NK-92 (cell line): ENCODE data around the gene FCHSD2.

Source experiments
- DNase-seq: peaks from one replicate; lab custom pipeline; 2025; ENCODE audit not compliant: unreplicated experiment; lab: John Stamatoyannopoulos, UW

The FCHSD2 gene

DNA sequence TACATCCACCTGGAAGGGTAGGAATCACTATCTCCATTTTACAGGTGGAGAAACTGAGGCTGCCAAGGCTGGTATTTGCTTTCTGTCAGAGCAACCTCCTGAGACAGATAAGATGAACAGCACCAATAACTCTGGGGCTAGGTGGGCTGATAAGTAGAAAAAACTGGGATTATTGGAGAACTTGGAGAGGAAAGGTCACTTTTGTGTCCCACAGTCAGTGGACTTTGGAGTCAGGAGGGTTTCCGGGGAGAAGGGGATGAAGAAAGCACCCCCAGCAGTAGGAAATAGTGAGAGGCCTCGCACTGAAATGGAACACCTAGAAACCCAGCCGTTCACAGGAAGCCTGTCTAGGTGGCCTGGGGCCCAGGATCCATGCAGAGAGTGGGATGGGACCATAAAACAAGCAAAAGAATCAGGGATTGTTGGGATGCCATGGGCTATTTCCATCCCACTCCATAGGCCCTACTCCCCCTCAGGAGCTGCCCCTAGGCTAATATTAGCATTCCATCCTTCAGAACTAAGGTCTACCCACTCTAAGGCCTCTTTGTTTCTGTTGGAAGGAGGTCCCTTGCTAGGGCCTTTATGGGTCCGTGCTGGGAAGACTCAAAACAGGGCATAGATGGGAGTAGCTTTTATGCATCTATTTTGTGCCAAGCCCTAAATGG is 31.0 kb upstream of the FCHSD2 start:
- DNase-seq, result no peak

- no peak for DNase-seq
These were observed 29.5 kb upstream of the FCHSD2 start for GRCh38 chr11:73171436-73172161.

DNA sequence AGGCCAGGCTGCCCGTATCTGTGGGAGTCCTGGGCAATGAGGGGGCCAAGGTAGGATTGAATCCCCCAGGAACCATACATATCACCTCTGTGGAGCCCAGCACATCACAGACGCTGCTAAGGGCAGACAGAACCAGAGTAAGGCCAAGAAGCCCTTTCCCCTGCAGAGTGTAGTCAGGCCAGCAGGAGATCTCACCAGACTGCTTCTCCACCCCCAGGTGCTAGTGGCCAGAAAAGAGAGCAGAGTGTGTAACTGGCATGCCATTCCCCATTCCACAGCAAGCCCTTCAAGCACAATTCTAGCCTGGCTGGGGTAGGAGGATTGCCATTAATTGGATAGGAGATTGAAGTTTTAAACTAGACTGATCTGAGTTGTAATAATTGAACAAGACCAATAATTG is 28.0 kb upstream of the FCHSD2 start:
- DNase-seq, result no peak

DNA sequence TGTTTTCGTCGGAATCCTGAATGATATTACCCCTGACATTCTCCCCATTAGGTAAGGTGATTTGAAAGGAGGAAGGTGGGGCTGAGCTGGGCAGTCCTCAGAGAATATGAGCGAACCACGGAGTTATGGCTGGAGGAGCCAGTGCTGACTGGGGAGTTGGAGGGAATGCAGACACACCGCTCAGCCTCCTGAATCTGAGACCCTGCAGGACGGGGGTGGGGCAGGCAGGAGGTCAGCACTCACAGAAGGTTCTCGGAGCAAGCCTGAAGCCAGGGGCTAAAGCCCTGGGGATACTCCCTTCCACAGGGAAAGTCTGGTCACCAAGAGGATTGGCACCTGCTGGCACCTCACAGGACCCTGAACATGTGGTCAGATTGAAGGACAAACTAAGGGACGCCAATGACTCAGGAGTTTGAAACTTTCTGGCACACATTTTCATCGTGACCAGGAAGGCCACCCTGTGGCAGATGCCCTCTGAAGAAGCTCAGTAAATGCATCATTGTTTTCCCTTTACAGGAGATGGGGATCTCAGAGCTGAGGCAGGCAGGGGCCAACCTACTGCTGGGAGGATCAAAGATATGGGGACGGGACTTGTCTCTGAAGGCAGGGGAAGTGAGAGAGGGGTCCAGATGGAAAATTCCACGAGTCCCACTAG is 26.9 kb upstream of the FCHSD2 start:
- DNase-seq, result no peak

GRCh38 chr11:73167363-73167954 is 25.3 kb upstream of the FCHSD2 start:
- no peak for DNase-seq

GRCh38 chr11:73164803-73165540 is 22.9 kb upstream of the FCHSD2 start:
- no peak for DNase-seq

DNA sequence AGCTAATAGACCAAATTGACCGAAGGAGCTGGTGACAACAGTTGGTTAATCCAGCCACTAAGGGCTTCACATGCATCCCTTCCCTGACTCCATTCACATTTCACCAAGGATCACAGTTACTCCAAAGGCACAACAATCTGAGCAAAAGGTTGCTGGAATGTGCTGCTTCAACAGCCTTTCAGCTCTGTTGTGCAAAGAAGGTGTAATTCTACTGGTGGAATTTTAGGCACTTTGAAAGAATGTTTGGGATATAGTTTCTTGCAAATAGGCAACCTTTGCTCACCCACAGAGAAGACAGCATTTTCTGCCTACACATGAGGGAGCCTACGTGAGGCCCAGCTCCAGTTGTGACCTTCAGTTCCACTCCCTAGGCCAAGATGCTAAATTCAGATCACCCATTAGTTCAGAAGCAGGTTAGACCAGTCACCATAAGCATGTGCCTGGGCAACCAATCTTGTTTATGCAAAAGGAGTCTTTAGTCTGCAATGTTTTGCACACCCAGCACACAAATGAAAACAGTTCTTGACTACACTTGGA is 21.6 kb upstream of the FCHSD2 start:
- DNase-seq, result no peak

- DNase-seq, result no peak
These were observed 20.1 kb upstream of the FCHSD2 start for GRCh38 chr11:73162196-73162740.

- DNase-seq, result no peak
These were observed 18.1 kb upstream of the FCHSD2 start for GRCh38 chr11:73160005-73160760.

DNA sequence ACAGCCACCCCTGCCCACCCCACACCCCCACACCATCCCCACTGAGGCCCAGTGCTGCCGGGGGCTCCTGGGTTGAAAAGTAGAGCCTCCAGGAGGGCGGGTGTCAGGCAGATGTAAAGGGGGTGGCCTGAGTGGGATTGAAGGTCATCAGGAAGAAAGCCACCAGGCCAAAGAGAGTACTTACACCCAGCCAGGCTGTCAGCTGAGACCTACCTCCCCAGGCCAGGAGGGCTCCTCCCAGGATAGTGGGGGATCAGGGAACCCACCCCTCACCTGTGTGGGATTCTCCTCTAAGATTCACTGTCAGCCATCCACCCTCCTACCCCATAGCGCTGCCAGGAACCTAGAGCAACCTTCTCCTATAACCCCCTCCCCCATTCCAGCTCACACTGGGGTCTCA is 17.2 kb upstream of the FCHSD2 start:
- DNase-seq, result no peak

GRCh38 chr11:73158356-73159051 is 16.4 kb upstream of the FCHSD2 start:
- DNase-seq, result no peak

DNA sequence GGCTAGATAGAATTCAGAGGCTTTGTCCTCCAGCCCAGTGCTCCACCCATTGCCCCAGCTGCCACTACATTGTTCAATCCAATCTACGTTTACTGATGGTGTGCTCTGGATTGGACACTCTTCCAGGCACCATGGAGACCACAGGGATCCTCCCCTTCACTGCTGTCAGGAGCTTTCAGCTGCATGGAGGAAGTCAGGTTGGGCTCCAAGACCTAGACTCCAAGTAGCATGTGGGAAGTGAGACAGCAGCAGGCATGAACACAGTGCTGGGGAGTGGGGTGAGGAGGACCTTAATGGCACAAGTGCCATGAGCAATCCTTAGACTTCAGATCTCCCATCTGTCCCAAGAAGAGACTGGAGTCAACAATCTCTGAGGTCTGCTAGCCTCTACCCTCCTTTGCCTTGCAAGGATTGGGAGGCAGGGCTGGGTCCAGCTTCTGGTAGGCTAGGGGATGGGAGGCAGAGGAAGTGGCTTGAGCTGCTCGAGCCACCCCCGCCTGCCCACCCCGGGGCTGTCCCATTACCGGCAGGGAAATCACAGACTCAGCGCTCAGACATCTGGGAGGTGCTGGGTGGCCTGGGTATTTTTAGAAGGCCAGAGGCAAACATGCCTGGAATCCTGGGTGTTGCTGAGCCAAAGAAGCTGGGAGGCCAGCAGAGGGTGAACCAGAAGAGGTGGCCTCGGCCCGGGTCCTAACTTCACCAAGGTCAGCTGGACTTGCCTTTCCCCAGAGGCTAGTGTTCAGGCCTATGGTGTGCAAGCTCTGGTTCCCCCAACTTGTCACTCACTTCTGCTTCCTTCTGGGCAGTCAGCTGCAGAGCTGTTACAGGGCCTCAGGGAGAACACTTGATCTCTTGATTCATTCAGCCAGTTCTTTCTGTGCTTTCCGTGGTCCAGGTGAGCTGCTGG is 15.2 kb upstream of the FCHSD2 start:
- no peak for DNase-seq

GRCh38 chr11:73156686-73157085 is 14.6 kb upstream of the FCHSD2 start:
- DNase-seq, result no peak

GRCh38 chr11:73156114-73156513 is 14.0 kb upstream of the FCHSD2 start:
- no peak for DNase-seq

GRCh38 chr11:73155102-73155501 is 13.0 kb upstream of the FCHSD2 start:
- DNase-seq, result no peak

GRCh38 chr11:73154178-73154577 is 12.1 kb upstream of the FCHSD2 start:
- DNase-seq, result no peak

DNA sequence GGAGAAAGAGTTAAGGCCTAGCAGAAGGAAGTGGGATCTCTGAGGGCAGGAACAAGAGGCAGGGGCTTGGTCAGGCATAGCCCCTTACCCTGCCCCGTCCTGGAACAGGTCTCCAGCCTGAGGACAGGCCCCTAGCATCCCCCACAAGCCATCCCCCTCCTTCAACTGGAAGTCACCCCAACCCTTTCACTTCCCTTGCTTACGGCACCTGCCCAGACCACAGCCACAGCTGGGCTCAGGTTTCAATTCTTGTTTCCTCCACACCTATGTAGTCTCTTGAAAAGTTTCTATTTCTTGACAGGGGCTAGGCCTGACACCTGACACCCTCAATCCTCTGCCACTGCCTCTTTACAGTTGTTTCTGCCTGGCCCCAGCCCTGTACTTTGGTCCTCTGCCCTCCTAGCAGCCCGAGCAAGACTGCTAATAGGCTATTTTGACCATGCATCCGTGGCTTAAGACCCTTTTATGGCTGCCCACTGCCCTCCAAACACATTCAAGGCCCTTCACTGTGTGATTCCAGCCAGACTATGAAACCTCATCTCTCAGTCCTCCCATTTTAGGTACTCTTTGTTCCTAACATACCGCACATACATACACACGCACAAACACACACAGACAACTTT is 10.9 kb upstream of the FCHSD2 start:
- no peak for DNase-seq
